H1 (cell line): ENCODE data around the gene LRRC56. TPM values are rescaled to one million over a fixed set of nuclear protein-coding genes. Genes with fewer than 3 reads are reported as not detected.

Experiments
- CBX5 ChIP-seq: fragments of 300-800, 300-1000 bp; sonication (generic); IDR thresholded peaks from 2 replicates; pipeline ENCODE4 v1.7.1; 2016; ENCODE audit warnings: antibody characterized with exemption, low read length, low read depth
- CBX8 ChIP-seq: fragments of 300-800, 300-1000 bp; sonication (generic); IDR thresholded peaks from 2 replicates; pipeline ENCODE4 v1.7.1; 2016; ENCODE audit warnings: low read depth, low read length, borderline replicate concordance
- CEBPB ChIP-seq: IDR thresholded peaks from 2 replicates; pipeline ENCODE4 v1.6.1; 2012; ENCODE audit warnings: low read depth, low read length
- CHD2 ChIP-seq: IDR thresholded peaks from 2 replicates; pipeline ENCODE4 v1.6.1; 2012; ENCODE audit warnings: low read length, improper control_type of control experiment
- CTCF ChIP-seq, 3 experiments: IDR thresholded peaks; 1 replicate in 2 of 3; 2 replicates in 1 of 3; pipeline versions ENCODE4 v1.5.1 to v1.6.1; 2011; ENCODE audit warnings: low read length in 3 of 3, mild to moderate bottlenecking in 3 of 3, inconsistent platforms in 2 of 3, low read depth in 1 of 3, moderate library complexity in 1 of 3; ENCODE audit not compliant: insufficient read depth in 1 of 3; ENCODE audit errors: control extremely low read depth in 1 of 3
- E2F6 ChIP-seq: IDR thresholded peaks from 2 replicates; pipeline ENCODE4 v1.6.1; 2012; ENCODE audit warnings: inconsistent platforms
- EP300 ChIP-seq, 2 experiments: IDR thresholded peaks; 1 replicate in 1 of 2; 2 replicates in 1 of 2; pipeline ENCODE4 v1.6.1; 2011 to 2012; ENCODE audit warnings: low read depth in 2 of 2, low read length in 2 of 2, mild to moderate bottlenecking in 2 of 2, borderline replicate concordance in 1 of 2, inconsistent platforms in 1 of 2, moderate library complexity in 1 of 2
- JUND ChIP-seq: IDR thresholded peaks from 2 replicates; pipeline ENCODE4 v1.6.1; 2011; ENCODE audit warnings: mild to moderate bottlenecking, improper control_type of control experiment, low read length
- KDM5A ChIP-seq: fragments of 200-600 bp; IDR thresholded peaks from 2 replicates; pipeline ENCODE4 v1.7.1; 2012; ENCODE audit warnings: mild to moderate bottlenecking, low read length, inconsistent platforms, mixed read lengths
- MAFK ChIP-seq: IDR thresholded peaks from 2 replicates; pipeline ENCODE4 v1.6.1; 2012; ENCODE audit warnings: low read depth, mild to moderate bottlenecking, improper control_type of control experiment, low read length
- NANOG ChIP-seq: IDR thresholded peaks from 2 replicates; pipeline ENCODE4 v1.6.1; 2011; ENCODE audit warnings: low read length, low read depth, mild to moderate bottlenecking, inconsistent platforms; ENCODE audit not compliant: insufficient read depth, poor library complexity, severe bottlenecking
- NRF1 ChIP-seq: IDR thresholded peaks from 2 replicates; pipeline ENCODE4 v1.6.1; 2011; ENCODE audit warnings: mild to moderate bottlenecking, low read depth, low read length, improper control_type of control experiment
- PHF8 ChIP-seq: fragments of 200-600 bp; sonication (generic); conservative IDR thresholded peaks from 2 replicates; pipeline ENCODE4 v1.7.1; 2012; ENCODE audit warnings: low read depth, mild to moderate bottlenecking, inconsistent platforms, low read length, moderate library complexity
- POLR2A ChIP-seq, 2 experiments: IDR thresholded peaks; 1 replicate in 1 of 2; 2 replicates in 1 of 2; pipeline ENCODE4 v1.6.1; 2011; ENCODE audit warnings: low read depth in 2 of 2, low read length in 2 of 2, mild to moderate bottlenecking in 2 of 2; ENCODE audit errors: control extremely low read depth in 1 of 2
- RFX5 ChIP-seq: IDR thresholded peaks from 2 replicates; pipeline ENCODE4 v1.6.1; 2011; ENCODE audit warnings: low read depth, low read length, improper control_type of control experiment, borderline replicate concordance
- RNF2 ChIP-seq: fragments of 200-900, 300-1000 bp; sonication (generic); IDR thresholded peaks from 2 replicates; pipeline ENCODE4 v1.7.1; 2016; ENCODE audit warnings: borderline replicate concordance, low read depth, mild to moderate bottlenecking, antibody characterized with exemption, low read length; ENCODE audit not compliant: poor library complexity, severe bottlenecking; ENCODE audit errors: missing control alignments
- SIN3A ChIP-seq, 2 experiments: IDR thresholded peaks in 1 of 2; conservative IDR thresholded peaks in 1 of 2; 2 replicates each; pipeline ENCODE4 v1.6.1; 2011 to 2012; ENCODE audit warnings: low read length in 2 of 2, improper control_type of control experiment in 1 of 2, low read depth in 1 of 2, mild to moderate bottlenecking in 1 of 2
- SIX5 ChIP-seq: IDR thresholded peaks from 2 replicates; pipeline ENCODE4 v1.6.1; 2011; ENCODE audit warnings: mild to moderate bottlenecking, low read depth, low read length
- TAF1 ChIP-seq: IDR thresholded peaks from 2 replicates; pipeline ENCODE4 v1.6.1; 2011; ENCODE audit warnings: mild to moderate bottlenecking, low read depth, low read length
- TAF7 ChIP-seq: optimal IDR thresholded peaks from 2 replicates; pipeline ENCODE3; 2011; ENCODE audit warnings: low read depth, mild to moderate bottlenecking, inconsistent platforms, low read length, moderate library complexity, borderline replicate concordance
- polyA plus RNA-seq, 7 experiments: library from polyadenylated mRNA; depleted of rRNA in 3 of 7; stranded (reverse) in 5 of 7; unstranded in 2 of 7; fragments of >200 nt in 5 of 7; fragments of 200-250 nt in 2 of 7; gene quantifications; 1 replicate in 5 of 7; 2 replicates in 1 of 7; 4 replicates in 1 of 7; pipeline versions ENCODE4 v1.2.1 to v1.2.3, GENCODE V29; 2011 to 2013; ENCODE audit warnings: missing spikeins in 2 of 7, mixed read lengths in 2 of 7
- total RNA-seq: library from RNA; stranded (reverse); fragmentation: NEBNext Ultra II Directional; extraction: Animal tissue kit (Norgen Biotek cat#: 25700); gene quantifications from 2 replicates; pipeline ENCODE4 v1.2.1, GENCODE V29; 2021

LRRC56 gene
- total and polyA plus RNA-seq, 2 of the 8 experiments (the other 6 are each of a cell fraction or from before 2014, with no cell fraction given): 0.94 to 1.9 TPM

- TF ChIP-seq RNF2 (no peak), SIX5 (no peak), CTCF (IDR thresholded peaks at IDR 0.05; ENCODE audit: control extremely low read depth in 1 of 3, insufficient read depth in 1 of 3, low read depth in 1 of 3, low read length in 3 of 3) (0 out of 4 replicates have a peak, but pooled peaks of 1 of the 3 experiments have one; percentile 5), KDM5A (no peak), JUND (no peak), NRF1 (peak; percentile 60), EP300 (IDR thresholded peaks at IDR 0.05; ENCODE audit: borderline replicate concordance in 1 of 2, low read depth in 2 of 2, low read length in 2 of 2) (peak in 1 of 2 experiments; percentile 75; a peak in 1 of 3 replicates), PHF8 (0 out of 2 replicates have a peak, but pooled peaks have one; percentile 50), POLR2A (IDR thresholded peaks at IDR 0.05; ENCODE audit: control extremely low read depth in 1 of 2, low read depth in 2 of 2, low read length in 2 of 2) (0 out of 3 replicates have a peak, but pooled peaks of 1 of the 2 experiments have one; percentile 32), NANOG (no peak), CHD2 (no peak), RFX5 (no peak), CBX5 (no peak), MAFK (no peak), CBX8 (no peak), SIN3A (conservative IDR thresholded peaks at IDR 0.05 in 1 of 2, IDR thresholded peaks at IDR 0.05 in 1 of 2; ENCODE audit: low read depth in 1 of 2, low read length in 2 of 2) (peak; percentile 64 to 97; a peak in 3 of 4 replicates), CEBPB (no peak), TAF1 (peak; percentile 54; the same call in 1 of the 2 replicates), E2F6 (peak; percentile 24), TAF7 (peak; percentile 44)
Measured at GRCh38 chr11:506238-506994, 30.9 kb upstream of the LRRC56 start (continued).
